ENCODE data around the gene ARHGEF10L. TPM values are rescaled to one million over a fixed set of nuclear protein-coding genes. Genes with fewer than 3 reads are reported as not detected.

The ARHGEF10L gene
- total RNA-seq, 1 experiment from 2014 or later, result 54.2 TPM

GRCh38 chr1:17568014-17568900 lies 28.8 kb downstream of the ARHGEF10L start:
- no peak for DNase-seq (ENCODE audit: low spot score)

- peak; percentile 54 for DNase-seq (ENCODE audit: low spot score)
Observed at GRCh38 chr1:17569200-17570139, 30.0 kb downstream of the ARHGEF10L start.

GRCh38 chr1:17570228-17570627 lies 30.7 kb downstream of the ARHGEF10L start:
- no peak for DNase-seq (ENCODE audit: low spot score)

GRCh38 chr1:17572264-17572985 lies 32.9 kb downstream of the ARHGEF10L start:
- no peak for DNase-seq (ENCODE audit: low spot score)

- DNase-seq (ENCODE audit: low spot score), result no peak
Observed at GRCh38 chr1:17573518-17574041, 34.1 kb downstream of the ARHGEF10L start.

- peak; percentile 66 for DNase-seq (ENCODE audit: low spot score)
Observed at GRCh38 chr1:17574516-17574915, 35.0 kb downstream of the ARHGEF10L start.

- peak; percentile 56 for DNase-seq (ENCODE audit: low spot score)
Observed at GRCh38 chr1:17575797-17576518, 36.5 kb downstream of the ARHGEF10L start.

GRCh38 chr1:17576519-17576853 lies 37.0 kb downstream of the ARHGEF10L start:
- no peak for DNase-seq (ENCODE audit: low spot score)

GRCh38 chr1:17577907-17578297 lies 38.4 kb downstream of the ARHGEF10L start:
- DNase-seq (ENCODE audit: low spot score), result no peak

- peak; percentile 77 for DNase-seq (ENCODE audit: low spot score)
Observed at GRCh38 chr1:17579951-17580939, 40.7 kb downstream of the ARHGEF10L start.

GRCh38 chr1:17581389-17582123 lies 42.1 kb downstream of the ARHGEF10L start:
- no peak for DNase-seq (ENCODE audit: low spot score)

GRCh38 chr1:17582124-17582774 lies 42.8 kb downstream of the ARHGEF10L start:
- no peak for DNase-seq (ENCODE audit: low spot score)

GRCh38 chr1:17584539-17584938 lies 45.0 kb downstream of the ARHGEF10L start:
- no peak for DNase-seq (ENCODE audit: low spot score)

GRCh38 chr1:17585266-17585987 lies 45.9 kb downstream of the ARHGEF10L start:
- DNase-seq (ENCODE audit: low spot score), result no peak

- peak; percentile 49 for DNase-seq (ENCODE audit: low spot score)
Observed at GRCh38 chr1:17586172-17586964, 46.9 kb downstream of the ARHGEF10L start.

- DNase-seq (ENCODE audit: low spot score), result peak; percentile 67
Observed at GRCh38 chr1:17587693-17588047, 48.2 kb downstream of the ARHGEF10L start.
